CD4-positive, alpha-beta T cell treated with Interleukin-21 for 1 hour (primary cell): Measurements from ENCODE around the gene SIGLEC11.
"Not testable (repeated sequence)": the region's sequence is repeated elsewhere in the genome, so short reads cannot be mapped to it uniquely, and the experiment has no call there.

Experiments
- DNase-seq: peaks from one replicate; pipeline ENCODE4 v3.0.0-alpha.2; 2020

The SIGLEC11 gene

DNA sequence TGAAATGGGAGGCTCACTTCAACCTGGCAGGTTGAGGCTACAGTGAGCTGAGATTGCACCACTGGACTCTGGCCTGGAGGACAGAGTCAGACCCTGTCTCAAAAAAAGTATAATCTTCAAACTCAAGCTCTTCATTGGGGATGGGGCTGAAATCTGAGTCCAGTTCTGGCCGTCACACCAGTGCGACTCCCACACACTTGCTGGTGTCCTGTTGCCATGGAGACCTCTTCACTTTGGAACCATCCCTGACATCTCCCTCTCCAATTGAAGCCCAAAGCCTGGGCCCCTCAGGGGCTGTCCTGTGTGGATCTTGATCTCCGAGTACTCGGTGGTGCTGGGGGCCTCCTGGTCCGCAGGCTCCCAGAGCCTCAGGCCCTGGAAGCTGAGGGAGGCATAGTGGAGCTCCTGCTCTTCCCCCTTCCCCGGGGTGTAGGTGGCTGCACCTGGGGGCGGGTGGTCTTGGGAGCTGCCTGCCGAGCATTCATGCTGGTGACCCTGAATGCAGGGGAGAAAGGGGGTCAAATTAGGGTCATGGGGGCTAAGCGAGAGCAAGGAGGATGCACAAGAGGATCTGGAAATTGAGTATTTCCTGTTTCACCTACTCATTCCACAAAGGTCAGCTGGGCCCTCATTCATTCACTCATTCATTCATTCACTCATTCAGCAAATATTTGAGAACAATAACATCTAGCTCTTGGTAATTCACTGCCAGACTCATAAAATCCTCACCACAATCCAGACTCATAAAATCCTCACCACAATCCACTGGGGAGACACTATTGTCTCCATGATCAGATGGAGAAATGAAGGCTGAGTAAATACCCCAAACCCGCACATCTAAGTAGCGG, 11.0 kb downstream of the SIGLEC11 start:
- DNase-seq = no peak

DNA sequence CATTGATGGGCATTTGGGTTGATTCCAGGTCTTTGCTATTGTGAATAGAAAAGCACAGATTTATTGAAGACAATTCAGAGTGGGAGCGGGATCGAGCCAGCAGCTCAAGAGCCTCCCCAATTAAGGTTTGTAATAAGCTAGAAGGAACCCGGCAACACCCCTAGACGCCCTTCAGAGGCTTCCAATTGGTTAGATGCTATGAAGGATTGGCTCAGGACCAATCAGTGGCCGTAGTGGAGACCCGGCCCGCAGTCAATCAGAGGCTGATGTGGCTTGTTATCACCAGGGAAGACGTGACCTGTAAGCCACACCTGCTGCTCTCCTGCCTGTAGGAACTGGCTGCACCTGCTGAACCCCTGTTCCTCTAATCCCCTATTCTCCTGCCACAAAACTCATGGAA, 14.6 kb downstream of the SIGLEC11 start:
- DNase-seq = no peak

DNA sequence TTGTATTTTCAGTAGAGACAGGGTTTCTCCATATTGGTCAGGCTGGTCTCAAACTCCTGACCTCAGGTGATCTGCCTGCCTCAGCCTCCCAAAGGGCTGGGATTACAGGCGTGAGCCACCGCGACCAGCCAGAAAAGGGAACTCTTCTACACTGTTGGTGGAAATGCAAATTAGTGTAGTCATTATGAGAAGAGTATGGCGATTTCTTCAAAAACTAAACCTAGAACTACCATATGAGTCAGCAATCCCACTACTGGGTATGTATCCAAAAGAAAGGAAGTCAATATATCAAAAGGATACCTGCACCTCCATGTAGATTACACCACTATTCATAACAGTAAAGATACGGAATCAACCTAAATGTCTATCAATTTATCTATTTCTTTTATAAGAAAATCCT, 16.4 kb downstream of the SIGLEC11 start:
- not testable (repeated sequence) for DNase-seq

DNA sequence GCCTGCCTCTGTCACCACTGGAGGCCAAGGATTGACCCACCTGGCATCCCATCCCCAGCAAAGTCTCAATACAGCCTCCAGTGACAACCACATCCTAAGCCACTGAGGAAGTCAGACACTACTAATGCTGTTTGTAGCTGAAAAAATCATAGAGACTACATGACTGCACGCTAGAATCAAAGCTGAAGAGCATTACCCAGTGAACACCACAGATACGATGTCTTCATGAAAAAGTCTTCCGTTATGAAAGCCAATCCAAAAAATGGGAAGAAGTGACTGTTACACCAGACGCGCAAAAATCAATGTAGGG, 20.5 kb downstream of the SIGLEC11 start:
- no peak for DNase-seq

DNA sequence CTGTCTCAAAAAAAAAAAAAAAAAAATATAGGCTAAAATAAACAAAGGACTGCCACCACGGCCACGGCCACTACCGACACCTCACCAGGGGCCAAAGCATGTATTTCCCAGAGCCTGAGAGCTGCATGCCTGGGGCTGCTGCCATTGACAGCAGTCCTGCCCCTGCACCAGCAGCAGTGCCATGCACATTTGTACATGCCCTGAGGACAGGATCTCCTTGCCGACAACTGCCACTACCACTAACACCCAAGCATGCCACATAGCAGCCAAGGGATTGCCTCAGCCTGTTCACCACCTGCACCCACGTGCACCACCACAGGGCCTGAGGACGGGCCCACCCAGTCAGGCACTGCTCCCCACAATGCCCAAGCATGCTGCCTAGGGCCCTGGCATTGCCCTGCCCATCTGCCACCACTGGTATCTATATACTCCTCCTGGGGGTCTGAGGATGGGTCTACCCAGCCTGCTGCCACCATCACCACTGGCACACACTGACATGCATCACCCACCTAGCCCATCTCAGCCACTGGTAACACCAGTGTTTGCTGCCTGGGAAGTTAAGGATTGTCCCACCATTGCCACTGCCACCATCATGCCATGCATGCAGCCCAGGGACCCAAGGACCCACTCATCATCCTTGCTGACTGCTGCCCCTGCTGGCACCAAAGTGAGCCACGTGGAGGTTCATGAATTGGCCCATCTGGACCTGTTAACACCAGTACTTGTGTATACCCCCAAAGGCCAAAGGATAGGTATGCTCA, 21.1 kb downstream of the SIGLEC11 start:
- DNase-seq = no peak

DNA sequence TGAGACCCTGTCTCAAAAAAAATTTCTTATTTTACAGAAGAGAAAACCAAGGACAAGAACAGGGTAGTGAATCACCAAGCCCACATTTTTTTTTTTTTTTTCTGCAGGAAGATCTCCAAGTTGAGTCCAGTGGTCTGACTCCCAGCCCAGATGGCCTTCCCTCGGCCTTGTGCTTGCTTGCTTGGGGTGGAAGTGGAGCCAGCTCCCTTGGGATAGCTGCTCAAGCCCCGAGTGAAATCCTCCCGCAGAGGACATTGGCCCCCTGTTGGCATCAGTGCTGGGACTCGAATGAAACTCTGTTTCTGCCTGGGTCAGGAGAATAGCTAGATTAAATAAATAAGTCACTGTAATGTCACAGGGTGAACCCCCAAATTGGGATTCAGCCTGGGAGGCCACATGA, 22.3 kb downstream of the SIGLEC11 start:
- DNase-seq = no peak

DNA sequence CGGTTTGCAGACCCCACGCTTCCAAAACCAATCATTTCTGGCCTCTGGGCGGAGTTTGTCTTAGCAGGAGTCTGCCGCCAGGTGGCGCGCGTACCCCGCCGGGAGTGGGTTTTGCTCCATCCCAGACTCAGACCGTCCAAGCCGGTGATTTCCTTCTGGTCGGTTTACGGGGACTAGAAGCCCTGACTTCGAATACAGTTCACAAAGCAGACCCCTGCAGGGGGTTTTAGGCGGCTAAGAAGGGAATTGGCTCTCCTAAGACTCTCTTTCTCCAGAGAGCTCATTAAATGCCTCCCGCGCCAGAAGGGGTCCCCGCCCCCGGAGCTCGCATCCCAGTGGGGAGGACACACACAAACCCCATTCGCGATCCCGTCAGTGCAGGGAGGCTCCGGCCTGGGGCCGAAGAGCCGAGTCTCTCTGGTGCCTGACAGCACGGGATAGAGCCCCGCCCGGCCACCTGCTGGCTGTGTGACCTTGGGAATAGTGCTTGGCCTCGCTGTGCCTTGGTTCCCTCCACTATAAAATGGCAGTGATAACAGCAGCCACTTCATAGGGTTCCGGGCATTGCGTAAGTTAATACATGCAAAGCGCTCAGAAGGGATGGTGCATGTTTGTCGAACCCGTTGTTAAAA, 23.1 kb downstream of the SIGLEC11 start:
- DNase-seq = peak; percentile 77

DNA sequence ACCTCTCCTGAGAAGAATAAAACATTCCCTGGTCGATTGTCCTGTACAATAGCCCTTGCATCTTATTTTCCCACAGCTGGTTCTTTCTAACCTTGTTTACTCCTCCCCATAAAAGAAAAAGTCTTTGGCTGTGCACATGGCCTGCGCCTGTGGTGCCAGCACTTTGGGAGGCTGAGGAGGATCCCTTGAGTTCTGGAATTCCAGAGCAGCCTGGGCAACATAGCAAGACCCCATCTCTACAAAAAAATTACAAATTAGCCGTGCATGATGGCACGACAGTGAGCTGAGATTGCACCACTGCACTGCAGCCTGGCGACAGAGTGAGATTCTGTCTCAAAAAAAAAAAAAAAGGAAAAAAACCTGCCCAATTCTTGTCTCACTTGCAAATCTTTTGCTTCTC, 24.4 kb downstream of the SIGLEC11 start:
- DNase-seq = no peak

DNA sequence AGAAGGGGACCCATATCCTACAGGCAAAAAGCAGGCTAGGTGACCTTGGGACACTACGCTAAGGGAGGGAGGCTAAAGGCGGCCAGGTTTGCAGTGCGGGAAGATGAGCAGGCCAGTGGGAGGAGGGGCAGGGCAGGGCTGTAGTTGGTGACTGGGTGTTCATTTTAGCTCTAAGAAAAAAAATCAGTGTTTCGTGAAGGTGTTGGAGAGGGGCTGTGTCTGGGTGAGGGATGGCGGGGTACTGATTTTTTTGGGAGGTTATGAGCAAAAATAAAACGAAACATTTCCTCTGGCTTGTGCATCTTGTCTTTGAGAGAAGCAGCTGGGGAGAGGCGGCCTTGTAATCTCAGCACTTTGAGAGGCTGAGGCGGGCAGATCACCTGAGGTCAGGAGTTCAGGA, 27.3 kb downstream of the SIGLEC11 start:
- no peak for DNase-seq

DNA sequence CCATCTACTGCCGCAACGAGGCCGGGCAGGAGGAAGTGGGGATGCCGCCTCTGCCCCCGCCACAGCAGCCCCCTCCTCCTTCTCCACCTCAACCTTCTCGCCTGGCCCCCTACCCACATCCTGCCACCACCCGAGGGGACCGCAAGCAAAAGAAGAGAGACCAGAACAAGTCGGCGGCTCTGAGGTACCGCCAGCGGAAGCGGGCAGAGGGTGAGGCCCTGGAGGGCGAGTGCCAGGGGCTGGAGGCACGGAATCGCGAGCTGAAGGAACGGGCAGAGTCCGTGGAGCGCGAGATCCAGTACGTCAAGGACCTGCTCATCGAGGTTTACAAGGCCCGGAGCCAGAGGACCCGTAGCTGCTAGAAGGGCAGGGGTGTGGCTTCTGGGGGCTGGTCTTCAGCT, 28.2 kb downstream of the SIGLEC11 start:
- peak; percentile 66 for DNase-seq

DNA sequence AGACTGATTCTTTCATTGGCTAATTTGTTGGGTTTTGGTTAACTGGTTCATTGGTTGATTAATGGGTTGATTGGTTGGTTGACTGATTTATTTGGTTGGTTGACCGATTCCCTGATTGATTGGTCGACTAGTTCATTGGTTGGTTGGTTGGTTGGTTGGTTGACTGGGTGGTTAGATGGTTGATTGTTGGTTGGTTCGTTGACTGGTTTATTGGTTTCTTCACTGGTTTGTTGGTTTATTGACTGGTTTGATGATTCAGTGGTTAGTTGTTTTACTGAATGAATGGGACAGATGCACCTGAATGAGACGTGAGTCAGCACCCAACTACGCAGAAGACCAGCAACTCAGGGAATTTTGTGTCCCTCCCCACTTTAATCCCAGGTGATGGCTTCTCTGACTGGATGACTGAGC, 28.9 kb downstream of the SIGLEC11 start:
- no peak for DNase-seq

DNA sequence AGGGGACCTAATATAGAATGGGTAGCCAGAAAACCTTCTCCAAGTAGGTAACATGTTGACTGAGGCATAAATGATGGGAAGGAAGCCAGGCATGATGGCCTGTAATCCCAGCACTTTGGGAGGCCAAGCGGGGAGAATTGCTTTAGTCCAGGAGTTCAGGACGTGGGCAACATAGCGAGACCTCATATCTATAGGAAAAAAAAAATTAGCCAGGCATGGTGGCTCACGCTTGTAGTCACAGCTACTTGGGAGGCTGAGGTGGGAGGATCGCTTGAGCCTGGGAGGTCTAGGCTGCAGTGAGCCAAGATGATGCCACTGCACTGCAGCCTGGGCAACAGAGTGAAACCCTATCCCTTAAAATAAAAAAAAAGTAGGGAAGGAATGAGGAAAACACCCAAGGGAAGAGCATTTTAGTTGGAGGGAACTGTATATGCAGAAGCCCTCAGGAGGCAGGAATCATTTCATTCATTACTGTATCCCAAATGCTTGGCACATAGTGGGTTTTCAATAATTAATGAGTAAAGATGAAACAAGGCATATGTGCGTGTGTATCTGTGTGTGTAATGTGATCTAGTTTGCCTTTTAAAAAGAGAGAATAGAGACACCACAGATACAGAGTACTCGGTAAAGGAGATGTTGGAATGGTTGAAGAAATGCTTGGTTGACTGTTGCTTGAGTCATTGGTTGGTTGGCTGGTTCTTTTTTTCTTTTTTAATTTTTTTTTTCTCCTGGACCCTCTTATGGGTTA, 29.5 kb downstream of the SIGLEC11 start:
- no peak for DNase-seq

DNA sequence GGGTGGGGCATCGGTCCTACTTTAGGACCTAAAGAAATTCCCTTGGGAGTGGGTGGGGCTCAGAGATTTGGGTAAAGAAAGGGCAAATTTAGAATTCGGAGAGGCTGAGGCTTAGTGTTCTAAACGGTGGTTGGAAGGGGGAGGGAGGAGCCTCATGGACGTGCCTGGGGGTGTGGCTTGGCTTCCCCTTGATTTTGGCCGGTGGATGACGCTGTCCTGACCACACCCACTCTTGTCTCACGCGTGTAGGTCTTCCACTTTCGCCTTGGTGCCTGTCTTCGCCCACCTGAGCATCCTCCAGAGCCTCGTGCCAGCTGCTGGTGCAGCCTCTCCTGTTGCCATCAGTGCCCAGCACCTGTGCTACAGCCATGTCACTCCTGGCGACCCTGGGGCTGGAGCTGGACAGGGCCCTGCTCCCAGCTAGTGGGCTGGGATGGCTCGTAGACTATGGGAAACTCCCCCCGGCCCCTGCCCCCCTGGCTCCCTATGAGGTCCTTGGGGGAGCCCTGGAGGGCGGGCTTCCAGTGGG, 30.4 kb downstream of the SIGLEC11 start:
- peak; percentile 35 for DNase-seq

DNA sequence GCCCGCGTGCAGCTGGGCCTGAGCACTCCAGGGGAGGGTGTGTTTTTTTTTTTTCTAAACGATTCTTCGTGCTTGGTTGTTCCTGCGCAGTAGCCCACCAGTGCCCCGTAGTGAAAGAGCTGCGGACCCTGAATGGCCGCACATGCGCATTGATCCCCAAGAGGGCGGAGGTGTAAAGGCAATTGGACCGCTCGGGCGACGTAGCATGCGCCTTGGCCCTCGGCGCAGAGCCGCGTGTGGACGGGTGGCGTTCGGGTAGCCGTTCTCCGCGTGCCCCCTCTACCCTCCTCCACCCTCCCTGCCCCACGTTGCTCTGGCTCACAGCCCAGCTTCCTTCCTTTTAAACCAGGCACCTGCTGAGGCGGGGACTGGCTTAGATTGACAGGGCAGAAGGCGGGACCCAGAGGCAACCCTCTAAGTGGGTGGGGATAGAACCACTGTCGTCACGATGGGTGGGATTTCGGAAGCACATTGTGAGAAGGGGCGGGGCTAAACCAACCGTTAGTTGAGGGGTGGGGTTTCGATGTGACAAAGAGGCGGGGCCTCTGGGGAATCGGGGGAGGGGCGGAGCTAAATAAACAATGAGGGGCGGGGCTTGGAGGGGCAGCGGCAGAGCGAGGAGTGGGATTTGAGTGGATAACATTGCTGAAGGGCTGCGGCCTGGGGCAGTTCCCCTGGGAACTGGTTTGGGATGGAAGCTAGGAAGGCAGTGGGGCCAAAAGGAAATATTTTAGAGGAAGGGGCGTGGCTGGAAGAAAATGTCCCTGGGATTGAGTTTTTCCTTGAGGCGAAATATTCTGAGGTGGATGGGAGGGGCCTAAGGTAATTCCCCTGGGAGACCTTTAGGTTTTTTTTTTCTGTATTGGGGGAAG, 31.1 kb downstream of the SIGLEC11 start:
- peak; percentile 97 for DNase-seq

DNA sequence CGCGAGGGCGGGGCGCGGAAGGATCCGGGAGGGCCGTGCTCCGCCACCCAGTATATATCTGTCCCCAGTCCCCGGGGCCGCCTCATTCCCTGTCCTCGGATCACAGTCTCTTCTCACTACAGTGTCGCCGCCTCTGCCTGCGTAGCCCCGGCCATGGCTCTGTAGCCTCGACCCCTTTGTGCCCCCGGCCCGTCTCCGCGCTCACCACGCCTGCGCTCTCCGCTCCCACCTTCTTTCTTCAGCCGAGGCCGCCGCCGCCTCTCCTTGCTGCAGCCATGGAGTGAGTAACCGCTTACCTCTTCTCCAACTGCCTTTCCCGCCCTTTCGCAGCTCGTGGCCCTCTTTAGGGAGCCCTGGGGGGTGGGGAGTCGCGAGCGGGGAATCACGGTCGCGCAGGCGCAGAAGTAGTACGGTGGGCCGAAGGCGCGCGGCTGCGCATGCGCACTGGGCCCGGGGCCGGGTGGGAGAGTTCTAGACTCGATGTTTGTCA, 31.8 kb downstream of the SIGLEC11 start, which contains the start of the genes ATF5 and NUP62:
ATF5 (plus strand) TSS at position 85 of the 490 bp plus-strand sequence. CDS start 1,646 bp downstream, outside the sequence.
NUP62 (minus strand) TSS at position 384 of the 490 bp plus-strand sequence. CDS start 19,697 bp downstream, outside the sequence.
- DNase-seq = peak; percentile 91

DNA sequence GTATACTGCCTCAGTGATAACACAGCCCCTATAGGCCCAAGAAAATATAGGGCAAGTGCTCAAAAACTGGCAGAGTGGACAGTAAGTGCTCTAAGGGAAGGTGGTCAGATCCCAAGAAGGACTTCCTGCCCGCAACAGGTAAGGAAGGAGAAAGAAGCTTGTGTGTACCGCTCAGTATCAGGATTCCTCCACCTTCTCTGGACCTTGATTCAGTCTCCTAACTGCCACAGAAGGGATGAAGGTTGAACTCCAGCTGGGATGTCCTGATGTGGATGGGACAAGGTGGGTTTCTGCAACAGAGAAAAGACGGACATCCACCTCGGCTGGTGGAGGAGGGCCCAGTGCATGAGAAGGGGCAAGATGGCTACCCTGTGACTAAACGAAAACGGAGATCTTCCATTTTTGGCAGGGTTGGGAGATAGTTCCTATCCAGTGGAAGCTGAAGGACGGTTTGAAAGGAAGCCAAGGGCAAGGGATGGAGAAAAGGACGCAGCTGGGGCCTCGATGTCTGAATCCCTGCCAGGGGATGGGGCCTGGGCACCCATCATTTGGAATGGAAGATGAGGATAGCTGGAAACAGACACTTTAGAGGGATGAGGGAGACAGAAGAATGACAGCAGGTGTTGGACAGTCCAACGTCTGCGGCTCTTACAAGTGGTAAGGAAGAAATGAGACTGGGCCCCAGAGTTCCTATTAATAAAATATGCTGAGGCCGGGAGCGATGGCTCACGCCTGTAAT, 33.3 kb downstream of the SIGLEC11 start:
- DNase-seq = no peak

DNA sequence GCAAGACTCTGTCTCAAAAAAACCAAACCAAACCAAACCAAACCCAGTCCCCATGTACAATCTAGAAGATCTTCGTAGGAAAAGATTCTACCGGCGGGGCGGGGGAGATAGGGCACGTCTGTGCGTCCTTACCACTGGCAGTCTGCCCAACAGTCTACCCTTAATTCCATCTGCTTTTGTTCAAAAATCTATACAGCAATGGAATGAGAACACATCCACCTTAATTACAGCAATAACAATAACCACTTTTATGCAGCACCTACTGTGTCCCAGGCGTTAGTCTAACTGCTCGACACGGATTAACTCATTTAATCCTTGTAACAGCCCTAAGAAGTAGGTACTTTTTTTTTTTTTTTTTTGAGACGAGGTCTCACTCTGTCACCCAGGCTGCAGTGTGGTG, 34.5 kb downstream of the SIGLEC11 start:
- no peak for DNase-seq

DNA sequence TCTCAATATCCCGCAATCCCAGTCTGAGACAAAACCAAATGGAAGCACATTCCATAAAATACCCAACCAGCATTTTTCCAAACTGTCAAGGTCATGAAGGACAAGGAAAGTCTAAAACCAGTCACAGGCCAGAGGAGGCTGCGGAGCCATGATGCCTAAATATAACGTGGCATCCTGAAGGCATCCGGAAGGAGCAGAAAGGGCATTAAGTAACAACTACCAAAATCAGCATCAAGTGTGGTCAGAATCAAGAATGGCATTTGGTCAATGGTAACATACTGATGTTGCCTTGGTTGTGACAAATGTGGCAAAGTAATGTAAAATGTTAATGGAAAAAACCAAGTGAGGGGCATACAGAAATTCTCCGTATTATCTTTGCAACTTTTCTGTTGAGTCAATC, 35.5 kb downstream of the SIGLEC11 start:
- DNase-seq = no peak

DNA sequence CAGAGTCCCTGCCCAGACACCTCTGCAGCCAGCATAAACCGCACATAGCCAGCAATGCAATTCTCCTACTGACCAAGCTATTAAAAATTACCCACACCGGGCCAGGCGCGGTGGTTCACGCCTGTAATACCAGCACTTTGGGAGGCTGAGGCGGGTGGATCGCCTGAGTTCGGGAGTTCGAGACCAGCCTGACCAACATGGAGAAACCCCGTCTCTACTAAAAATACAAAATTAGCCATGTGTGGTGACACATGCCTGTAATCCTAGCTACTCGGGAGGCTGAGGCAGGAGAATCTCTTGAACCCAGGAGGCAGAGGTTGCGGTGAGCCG, 36.1 kb downstream of the SIGLEC11 start:
- DNase-seq = not testable (repeated sequence)

DNA sequence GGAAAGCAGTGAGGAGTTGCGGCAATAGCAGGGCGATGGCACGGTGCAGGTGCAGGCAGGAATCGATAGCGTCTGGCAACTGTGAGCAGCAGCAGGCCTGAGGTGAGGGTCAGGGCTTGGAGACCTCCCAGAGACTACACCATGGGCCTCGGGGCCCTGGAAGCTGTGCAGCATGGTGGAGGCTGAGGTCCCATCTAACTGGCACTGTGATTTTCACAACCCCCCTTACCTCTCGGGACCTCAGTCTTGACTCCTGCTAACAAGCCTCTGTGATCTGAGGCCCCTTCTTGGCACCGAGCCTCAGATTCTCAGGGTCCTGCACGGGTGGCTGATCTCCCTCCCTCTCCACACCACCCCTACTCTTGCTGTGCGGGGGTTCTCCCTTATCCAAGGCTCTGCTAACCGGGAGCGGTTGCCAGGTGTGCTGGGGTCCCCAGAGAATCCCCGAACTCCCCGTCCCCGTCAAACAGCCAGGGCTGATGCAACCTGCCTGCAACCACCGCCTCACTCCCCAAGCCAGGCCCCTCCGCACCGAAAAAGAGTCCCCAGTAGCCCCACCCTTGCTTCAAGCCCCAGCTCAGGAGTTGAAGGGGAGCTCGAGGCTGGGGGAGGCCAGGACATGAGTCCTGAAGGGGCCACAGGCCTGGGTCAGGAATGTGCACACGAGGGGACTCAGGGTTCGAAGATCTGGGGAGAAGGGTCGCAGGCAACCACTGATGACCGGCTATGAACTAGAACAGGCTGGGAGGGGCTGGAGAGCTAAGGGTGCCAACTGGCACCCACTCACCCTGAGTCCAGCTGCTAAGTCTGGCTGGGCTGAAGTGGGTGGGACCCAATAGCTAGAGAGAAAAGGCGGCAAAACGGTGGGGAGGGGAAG, 36.7 kb downstream of the SIGLEC11 start:
- DNase-seq = no peak
